Right lung (tissue), 5 donors: Measurements from ENCODE around the gene MGAM2. TPM values are rescaled to one million over a fixed set of nuclear protein-coding genes. Genes with fewer than 3 reads are reported as not detected.

Experiments
- DNase-seq, 2 donors: peaks; one replicate each; pipeline ENCODE4 v3.0.0-alpha.2; 2013
- polyA plus RNA-seq, 5 donors: library from polyadenylated mRNA; unstranded; fragments of 120-200 nt; gene quantifications; one replicate each; pipeline versions ENCODE4 v1.2.1 to v1.2.3, GENCODE V29; 2013; ENCODE audit warnings: inconsistent platforms in 1 of 5, low replicate concordance in 1 of 5; ENCODE audit not compliant: insufficient read length in 5 of 5, insufficient read depth in 1 of 5

The MGAM2 gene
- polyA plus RNA-seq, 5 donors = 0.03 to 0.30 (median 0.18) TPM

DNA sequence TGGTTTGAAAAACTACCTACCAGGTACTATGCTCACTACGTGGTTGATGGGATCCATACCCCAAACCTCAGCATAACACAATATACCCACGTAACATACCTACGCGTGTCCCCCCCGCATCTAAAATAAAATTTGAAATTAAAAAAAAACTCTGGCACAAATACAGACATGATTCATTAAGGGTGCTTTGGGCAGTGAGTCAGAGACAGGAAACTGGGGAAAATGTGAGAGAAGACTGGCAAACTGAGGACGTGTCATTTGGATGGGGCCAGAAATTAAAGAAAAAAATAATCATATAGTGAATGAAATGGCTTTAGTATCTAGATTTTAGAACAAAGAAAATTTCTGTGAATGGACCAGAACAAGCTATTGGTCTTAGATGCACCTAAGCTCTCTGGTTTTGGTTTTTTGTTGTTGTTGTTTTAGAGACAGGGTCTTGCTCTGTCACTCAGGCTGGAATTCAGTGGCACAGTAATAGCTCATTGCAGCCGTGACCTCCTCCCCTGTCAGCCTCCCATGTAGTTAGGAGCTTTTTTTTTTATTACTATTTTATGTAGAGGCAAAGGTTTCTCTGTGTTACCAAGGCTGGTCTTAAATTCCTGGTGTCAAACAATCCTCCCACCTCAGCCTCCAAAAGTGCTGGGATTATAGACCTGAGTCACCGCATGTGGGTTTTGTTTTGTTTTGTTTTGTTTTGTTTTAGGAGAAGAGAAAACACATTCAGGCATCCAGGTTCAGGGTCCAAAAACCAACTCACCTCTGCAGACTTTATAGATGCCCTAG lies 152.3 kb downstream of the MGAM2 start:
- DNase-seq = no peak

Other genes with a start within 250 kb of the MGAM2 start
- not detected for gene OR9A4, start 195.3 kb upstream of the MGAM2 start, polyA plus RNA-seq
- 1 to 10 TPM in 2 of 5 donors, under 1 TPM in 3; 0.18 to 1.2 (median 0.80) TPM for gene CLEC5A, start 164.7 kb upstream of the MGAM2 start, polyA plus RNA-seq
- under 1 TPM in 1 of 5 donors, not detected in 4; 0.27 TPM for gene TAS2R38, start 137.9 kb upstream of the MGAM2 start, polyA plus RNA-seq
- gene MGAM, start 115.8 kb upstream of the MGAM2 start, polyA plus RNA-seq = 1 to 10 TPM in 1 of 5 donors, under 1 TPM in 4; 0.39 to 1.5 (median 0.63) TPM
- gene PRSS58, start 146.3 kb downstream of the MGAM2 start, polyA plus RNA-seq = not detected